NB4 (cell line): Measurements from ENCODE around the gene RECK.

ENCODE experiments used
- MAX ChIP-seq: IDR thresholded peaks from 2 replicates; pipeline ENCODE4 v1.6.1; 2011; ENCODE audit warnings: low read depth, low read length
- POLR2A ChIP-seq: IDR thresholded peaks from 2 replicates; pipeline ENCODE4 v1.6.1; 2011; ENCODE audit warnings: mild to moderate bottlenecking; ENCODE audit not compliant: insufficient read length; ENCODE audit errors: extremely low read depth
- TF ChIP-seq, protein P1 (sequence below): IDR thresholded peaks from one replicate; pipeline ENCODE4 v1.5.1; 2012; ENCODE audit warnings: low read depth, low read length

GRCh38 chr9:36135741-36136271 lies 99.1 kb downstream of the RECK start:
- TF ChIP-seq POLR2A (no peak), MAX (no peak)
- TF ChIP-seq, protein P1, sequence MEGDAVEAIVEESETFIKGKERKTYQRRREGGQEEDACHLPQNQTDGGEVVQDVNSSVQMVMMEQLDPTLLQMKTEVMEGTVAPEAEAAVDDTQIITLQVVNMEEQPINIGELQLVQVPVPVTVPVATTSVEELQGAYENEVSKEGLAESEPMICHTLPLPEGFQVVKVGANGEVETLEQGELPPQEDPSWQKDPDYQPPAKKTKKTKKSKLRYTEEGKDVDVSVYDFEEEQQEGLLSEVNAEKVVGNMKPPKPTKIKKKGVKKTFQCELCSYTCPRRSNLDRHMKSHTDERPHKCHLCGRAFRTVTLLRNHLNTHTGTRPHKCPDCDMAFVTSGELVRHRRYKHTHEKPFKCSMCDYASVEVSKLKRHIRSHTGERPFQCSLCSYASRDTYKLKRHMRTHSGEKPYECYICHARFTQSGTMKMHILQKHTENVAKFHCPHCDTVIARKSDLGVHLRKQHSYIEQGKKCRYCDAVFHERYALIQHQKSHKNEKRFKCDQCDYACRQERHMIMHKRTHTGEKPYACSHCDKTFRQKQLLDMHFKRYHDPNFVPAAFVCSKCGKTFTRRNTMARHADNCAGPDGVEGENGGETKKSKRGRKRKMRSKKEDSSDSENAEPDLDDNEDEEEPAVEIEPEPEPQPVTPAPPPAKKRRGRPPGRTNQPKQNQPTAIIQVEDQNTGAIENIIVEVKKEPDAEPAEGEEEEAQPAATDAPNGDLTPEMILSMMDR, result no peak
